Stimulated activated naive CD4-positive, alpha-beta T cell treated with Interleukin-2 at 50 U/mL for 16 hours (primary cell): ENCODE measurements around the gene DNPEP.
"Not testable (repeated sequence)": the region's sequence is repeated elsewhere in the genome, so short reads cannot be mapped to it uniquely, and the experiment has no call there.

Experiments
- DNase-seq: peaks from one replicate; lab custom pipeline; 2025; lab: John Stamatoyannopoulos, UW

Gene DNPEP

DNA sequence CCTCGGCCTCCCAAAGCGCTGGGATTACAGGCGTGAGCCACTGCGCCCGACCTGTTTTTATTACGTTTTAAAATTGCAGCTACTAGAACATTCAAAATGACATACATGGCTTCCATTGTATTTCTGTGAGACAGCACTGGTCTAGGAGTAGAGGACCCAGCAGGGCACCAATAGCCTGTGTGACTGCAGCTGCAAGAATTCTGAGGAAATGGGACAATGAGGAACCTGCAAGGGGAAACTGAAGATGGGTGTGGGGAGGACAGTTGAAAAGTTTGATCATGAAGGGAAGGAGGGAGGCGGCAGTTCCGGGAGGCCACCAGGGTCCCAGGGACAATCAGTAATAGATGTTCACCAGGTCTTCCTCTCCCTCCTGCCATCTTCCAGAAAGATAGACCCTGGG, 13.9 kb upstream of the DNPEP start:
- no peak for DNase-seq

DNA sequence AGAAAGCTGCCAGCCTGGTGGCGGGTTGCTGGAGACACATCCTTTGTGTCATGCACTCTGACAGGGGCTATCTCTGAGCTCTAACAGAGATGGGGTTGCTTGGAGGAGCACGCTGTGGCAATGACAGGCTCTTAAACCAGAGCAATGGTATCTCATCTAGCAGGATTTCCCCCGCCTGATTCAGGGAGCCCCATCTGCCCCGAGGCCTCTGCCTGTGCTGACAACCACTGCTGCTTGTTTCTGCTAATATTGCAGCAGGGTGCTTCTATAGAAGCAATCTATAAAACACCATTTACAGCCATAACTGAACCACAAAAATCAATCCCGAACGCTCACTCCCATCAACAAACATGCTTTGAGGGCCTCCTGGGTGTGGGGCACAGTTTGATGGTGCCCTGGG, 12.8 kb upstream of the DNPEP start:
- DNase-seq: no peak

GRCh38 chr2:219399716-219400478, 12.2 kb upstream of the DNPEP start:
- DNase-seq: no peak

DNA sequence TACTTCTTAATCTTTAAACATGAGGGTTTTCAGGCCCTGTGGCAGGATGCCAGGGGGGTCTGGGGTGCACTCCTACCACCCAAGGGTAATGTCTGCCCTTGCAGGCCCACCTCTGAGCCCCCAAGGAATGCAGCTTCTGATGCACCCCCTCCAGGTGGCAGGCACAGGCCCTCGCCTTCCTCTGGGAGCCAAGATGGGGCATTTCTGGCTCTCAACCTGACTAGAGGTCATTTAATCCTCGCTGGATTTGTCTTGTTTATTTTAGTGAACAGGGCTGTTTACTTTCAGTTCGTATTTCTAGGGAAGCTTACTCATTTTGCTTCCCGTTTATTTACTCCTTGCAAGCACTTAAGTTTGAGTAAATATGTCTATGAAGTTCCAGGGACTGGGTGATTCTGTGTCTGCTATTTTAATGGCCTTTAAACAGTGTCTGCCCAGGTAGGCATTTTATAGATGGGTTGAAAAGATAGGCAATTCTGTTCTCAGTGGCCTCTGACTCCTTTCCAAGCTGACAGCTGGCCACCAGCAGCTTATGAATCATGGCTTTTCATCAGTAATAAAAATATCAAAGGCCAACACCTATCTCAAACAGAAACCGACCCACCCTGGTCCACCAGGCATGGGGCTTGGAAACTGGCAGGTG, 11.1 kb upstream of the DNPEP start:
- no peak for DNase-seq

GRCh38 chr2:219396863-219397457, 9.2 kb upstream of the DNPEP start:
- no peak for DNase-seq

DNA sequence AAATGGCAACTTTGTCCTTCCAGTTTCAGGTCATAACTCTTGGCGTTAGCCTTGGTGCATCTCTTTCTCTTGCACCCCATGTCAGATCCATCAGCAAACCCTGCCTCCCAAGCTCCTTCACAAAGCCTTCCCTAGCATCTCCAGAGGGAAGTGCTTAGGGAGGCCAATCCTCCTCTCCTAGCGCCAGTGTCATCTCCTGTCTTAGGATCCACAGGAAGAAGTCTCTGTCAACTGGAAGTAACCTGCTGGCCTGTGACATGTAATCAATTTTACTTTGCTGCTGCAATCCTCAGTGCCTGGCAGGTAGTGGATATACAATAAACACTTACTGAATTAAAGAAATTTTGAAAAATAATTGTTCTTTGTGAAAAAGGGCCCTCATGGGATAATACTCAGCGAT, 7.9 kb upstream of the DNPEP start:
- DNase-seq: no peak

DNA sequence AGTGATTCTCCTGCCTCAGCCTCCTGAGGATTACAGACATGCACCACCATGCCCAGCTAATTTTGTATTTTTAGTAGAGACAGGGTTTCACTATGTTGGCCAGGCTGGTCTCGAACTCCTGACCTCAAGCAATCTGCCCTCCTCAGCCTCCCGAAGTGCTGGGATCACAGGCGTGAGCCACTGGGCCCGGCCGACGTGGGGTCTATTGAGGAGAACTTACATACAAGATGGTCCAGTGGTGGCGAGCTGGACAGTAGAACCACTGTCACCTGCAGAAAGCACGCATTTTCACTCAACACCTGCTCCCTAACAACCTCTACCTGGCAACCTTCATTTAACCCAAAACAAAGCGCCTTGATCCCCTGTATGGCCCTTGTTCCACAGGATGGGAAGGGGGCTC, 7.3 kb upstream of the DNPEP start:
- not testable (repeated sequence) for DNase-seq

DNA sequence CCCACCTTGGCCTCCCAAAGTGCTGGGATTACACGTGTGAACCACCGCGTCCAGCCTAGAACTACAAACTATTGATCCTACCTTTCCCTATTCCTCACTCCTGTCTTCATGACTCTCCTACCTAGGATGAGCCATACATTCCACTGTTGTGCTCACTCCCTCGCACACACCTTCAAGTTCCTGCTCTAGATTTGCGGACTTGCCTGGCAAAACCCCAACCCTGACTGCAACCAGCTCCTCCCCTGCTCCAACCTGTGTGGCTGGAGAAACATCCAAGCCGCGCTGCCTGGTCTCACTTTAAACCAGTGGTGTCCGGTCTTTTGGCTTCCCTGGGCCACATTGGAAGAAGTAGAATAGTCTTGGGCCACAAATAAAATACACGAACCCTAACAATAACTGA, 5.0 kb upstream of the DNPEP start:
- DNase-seq: no peak

DNA sequence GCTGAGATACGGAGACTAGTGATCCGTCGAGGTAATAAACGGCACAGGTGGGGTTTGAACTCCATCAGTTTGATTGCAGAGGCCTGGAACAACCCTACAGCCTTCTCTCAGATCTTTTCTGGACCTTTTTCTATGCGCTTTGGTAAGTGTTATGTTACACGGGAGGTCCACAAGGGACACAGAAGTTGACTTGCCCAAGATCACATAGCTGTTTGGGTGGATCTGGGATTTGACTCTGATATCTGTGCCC, 1.1 kb upstream of the DNPEP start:
- DNase-seq: no peak

DNA sequence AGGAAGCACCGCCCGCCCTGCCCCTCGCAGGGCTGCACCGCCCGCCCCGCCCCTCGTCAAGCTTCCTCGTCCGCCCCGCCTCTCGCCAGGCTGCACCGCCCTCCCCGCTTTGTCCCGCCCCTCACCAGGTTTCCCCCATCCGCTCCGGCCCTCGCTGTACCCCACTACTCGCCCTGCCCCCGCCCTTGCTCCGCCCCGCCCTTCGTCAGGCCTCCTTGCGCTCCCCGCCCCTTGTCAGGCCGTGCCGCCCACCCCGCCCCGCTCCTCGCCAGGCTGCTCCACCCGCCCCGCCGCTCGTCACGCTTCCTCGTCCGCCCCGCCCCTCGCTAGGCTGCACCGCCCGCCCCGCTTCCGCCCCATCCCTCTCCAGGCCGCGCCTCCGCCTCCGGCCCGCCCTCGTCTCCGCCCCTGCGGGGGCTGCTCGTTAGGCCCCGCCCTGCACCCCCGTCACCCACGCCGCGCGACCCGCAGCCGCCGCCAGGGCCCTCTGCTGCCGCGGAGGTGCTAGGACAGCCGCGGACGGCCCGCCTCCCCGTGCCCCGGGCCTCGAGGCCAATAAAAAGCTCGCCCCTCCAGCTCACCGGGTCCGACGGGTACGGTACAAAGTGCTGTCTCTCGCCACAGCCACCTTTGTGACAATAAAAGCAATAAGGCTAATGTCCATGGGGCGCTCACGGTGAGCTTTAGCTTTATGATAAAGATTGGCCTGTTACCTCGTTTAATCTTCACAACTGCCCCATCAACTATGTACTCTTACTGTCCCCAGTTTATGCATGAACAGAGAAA, 602 bp upstream of the DNPEP start:
- peak; percentile 99 for DNase-seq

GRCh38 chr2:219386532-219387280, 1.0 kb downstream of the DNPEP start:
- no peak for DNase-seq

DNA sequence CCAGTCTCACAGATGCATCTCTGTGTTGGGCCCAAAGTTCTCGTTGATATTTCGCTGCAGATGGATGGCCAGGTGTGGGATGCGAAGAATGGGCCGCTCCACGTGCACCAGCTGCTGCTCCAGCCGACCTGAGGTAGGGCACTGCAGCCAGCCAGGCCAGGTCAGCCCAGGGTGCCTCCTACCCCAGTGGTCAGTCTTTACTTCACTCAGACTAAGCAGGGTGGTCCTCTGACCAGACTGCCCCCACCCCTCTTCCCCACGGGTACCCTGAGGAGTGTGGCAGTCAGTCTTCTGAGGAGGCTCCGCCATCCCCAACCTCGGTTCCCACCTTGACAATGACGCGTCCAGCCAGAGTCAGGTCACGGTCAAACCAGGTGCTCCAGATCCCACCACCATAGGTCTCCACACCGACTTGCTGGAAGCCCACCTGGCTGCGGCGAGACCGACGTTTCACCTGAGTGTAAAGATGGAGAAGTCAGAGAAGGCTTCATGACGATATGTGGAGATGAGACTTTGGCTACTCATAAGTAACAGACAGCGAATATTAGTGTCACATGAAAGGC, 1.7 kb downstream of the DNPEP start:
- no peak for DNase-seq

- DNase-seq: no peak
Measured at GRCh38 chr2:219384859-219385258, 2.9 kb downstream of the DNPEP start.

DNA sequence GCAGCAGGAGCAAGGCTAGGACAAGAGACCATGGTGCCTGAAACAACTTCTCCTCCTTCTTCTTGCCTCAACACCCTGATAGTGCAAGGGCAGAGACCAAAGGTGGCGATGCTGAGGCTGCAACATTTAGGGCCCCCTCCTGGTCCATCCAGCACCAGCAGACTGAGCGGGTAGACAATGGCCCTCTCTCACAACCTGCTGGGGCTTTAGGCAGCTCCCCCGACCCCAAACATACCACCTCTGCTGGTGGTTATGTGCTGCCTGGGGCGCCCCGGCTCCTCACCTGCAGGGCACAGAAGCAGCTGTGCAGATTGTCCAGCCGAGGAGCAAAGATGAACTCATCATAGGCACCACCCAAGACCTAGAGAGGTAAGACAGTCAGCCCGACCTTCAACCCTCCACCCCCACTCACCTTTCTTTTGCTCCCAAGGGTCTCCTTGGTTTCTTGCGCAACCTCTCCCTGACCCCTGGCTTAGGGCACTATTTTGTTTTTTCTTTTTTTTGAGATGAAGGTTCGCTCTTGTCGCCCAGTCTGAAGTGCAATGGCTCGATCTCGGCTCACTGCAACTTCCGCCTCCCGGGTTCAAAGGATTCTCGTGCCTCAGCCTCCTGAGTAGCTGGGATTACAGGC, 3.5 kb downstream of the DNPEP start:
- DNase-seq: no peak

DNA sequence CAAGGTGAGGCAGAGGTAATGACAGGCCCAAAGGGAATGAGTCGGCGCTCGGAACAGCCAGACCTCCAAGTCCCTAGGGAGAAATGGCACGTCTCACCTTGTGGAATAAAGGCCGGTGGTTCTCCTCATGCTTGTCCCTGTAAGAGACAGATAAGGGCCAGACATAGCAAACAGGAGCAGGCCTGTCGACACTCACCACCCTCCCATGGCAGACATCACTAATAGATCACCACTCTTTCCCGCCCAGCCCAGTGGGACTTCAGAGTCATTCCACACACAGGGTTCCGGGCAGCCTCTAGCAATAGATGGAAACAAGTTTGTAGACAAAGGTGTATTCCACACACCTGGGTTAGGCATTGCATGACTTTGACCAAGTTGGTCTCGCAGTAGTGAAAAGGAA, 6.3 kb downstream of the DNPEP start:
- DNase-seq: no peak

GRCh38 chr2:219380926-219381325, 6.8 kb downstream of the DNPEP start:
- DNase-seq: no peak

- no peak for DNase-seq
Measured at GRCh38 chr2:219378163-219378851, 9.4 kb downstream of the DNPEP start.

GRCh38 chr2:219369447-219369861, 18.3 kb downstream of the DNPEP start:
- no peak for DNase-seq

DNA sequence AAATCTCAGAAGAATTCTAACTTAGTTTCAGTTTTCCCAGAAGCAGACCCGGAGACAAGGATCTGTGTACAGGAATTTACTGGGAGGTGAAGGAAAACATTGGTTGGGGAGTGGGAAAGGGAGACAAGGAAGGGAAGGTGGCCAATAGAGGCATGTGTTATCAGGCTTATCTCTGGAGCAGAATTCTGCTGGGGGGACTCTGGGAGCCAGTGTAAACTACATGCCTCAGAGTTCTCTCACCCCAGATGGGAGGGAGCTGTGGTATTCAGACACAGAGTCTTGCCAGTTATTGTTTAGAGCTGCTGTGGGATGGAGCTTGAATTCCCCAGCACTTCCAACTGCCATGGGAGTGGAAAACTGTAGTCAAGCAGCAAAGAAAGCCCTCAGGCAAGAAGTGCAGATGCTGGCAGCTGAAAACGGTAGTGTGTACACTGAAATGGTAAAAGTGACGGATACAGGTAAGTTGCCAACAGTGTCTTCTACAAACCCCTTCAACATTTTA, 19.0 kb downstream of the DNPEP start:
- no peak for DNase-seq

- DNase-seq: no peak
Measured at GRCh38 chr2:219362524-219363164, 25.1 kb downstream of the DNPEP start.
